Suprapubic skin (tissue), 4 donors: ENCODE measurements around the gene RANGRF. TPM values are rescaled to one million over a fixed set of nuclear protein-coding genes. Genes with fewer than 3 reads are reported as not detected.

Experiments used
- DNase-seq, 2 donors: peaks; one replicate each; pipeline ENCODE4 v3.0.0-alpha.2; 2019; ENCODE audit warnings: low spot score in 2 of 2
- H3K27ac ChIP-seq: fragments of 200-600 bp; sonication (generic); one replicate; pipeline ENCODE4 v1.5.1; 2019
- H3K27me3 ChIP-seq: fragments of 200-600 bp; sonication (generic); one replicate; pipeline ENCODE4 v1.5.1; 2019
- H3K36me3 ChIP-seq: fragments of 200-600 bp; sonication (generic); one replicate; pipeline ENCODE4 v1.5.1; 2019
- H3K4me1 ChIP-seq: fragments of 200-600 bp; sonication (generic); one replicate; pipeline ENCODE4 v1.5.1; 2019
- H3K4me3 ChIP-seq: fragments of 200-600 bp; sonication (generic); one replicate; pipeline ENCODE4 v1.5.1; 2019; ENCODE audit warnings: mild to moderate bottlenecking
- H3K9me3 ChIP-seq: fragments of 200-600 bp; sonication (generic); one replicate; pipeline ENCODE4 v1.5.1; 2019
- CTCF ChIP-seq, 2 donors: fragments of 200-600 bp in 1 of 2; fragments of 450-650 bp in 1 of 2; sonication (generic) in 1 of 2; IDR thresholded peaks; one replicate each; pipeline ENCODE4 v1.5.1; 2016 to 2019; ENCODE audit warnings: antibody characterized with exemption in 2 of 2, mild to moderate bottlenecking in 1 of 2, moderate library complexity in 1 of 2
- EP300 ChIP-seq: sonication (generic); formaldehyde crosslinking; IDR thresholded peaks from one replicate; pipeline ENCODE4 v1.6.1; 2017; ENCODE audit warnings: antibody characterized with exemption
- POLR2A ChIP-seq, 2 donors: fragments of 450-650 bp; IDR thresholded peaks; one replicate each; pipeline ENCODE4 v1.6.1; 2017; ENCODE audit warnings: antibody characterized with exemption in 2 of 2, mild to moderate bottlenecking in 2 of 2, moderate library complexity in 2 of 2
- POLR2AphosphoS5 ChIP-seq, 3 donors: sonication (generic); formaldehyde crosslinking; IDR thresholded peaks; one replicate each; pipeline ENCODE4 v1.6.1; 2017; ENCODE audit warnings: antibody characterized with exemption in 3 of 3
- WGBS: methylation state at CpG from one replicate; pipeline ENCODE4 v1.1.5; 2018; 5-methylcytosine and 5-hydroxymethylcytosine counted together
- total RNA-seq, 4 donors: library from RNA; depleted of rRNA; stranded (reverse); fragments of >200 nt; gene quantifications; one replicate each; pipeline ENCODE4 v1.1.0, GENCODE V29; 2016

Gene RANGRF
- 10 to 100 TPM; 12.6 to 16.3 (median 13.7) TPM for total RNA-seq

GRCh38 chr17:8288336-8289102 lies at the start of gene RANGRF:
Gene RANGRF (plus strand): TSS chr17:8288670. CDS start chr17:8288789, 119 bp downstream.
- peaks cover 19% of the 10 kb centered on the region for H3K4me1 ChIP-seq
- WGBS: 0% methylated on average over 17 of the region's 53 CpGs
- DNase-seq: peak; percentile 93 to 95

GRCh38 chr17:8243827-8244226 lies 44.6 kb upstream of the RANGRF start:
- DNase-seq: no peak
- WGBS: 85% methylated on average over 5 of the region's 5 CpGs
- H3K4me1 ChIP-seq: peaks cover 13% of the 10 kb centered on the region
- H3K27ac ChIP-seq: no peak overlapping the region
- H3K9me3 ChIP-seq: no peaks in the 10 kb centered on the region
- no peaks in the 10 kb centered on the region for H3K27me3 ChIP-seq
- H3K36me3 ChIP-seq: peaks cover 19% of the 10 kb centered on the region
- TF ChIP-seq CTCF (IDR thresholded peaks at IDR 0.05) (no peak), POLR2AphosphoS5 (IDR thresholded peaks at IDR 0.05) (no peak), POLR2A (IDR thresholded peaks at IDR 0.05) (no peak), EP300 (no peak)
- no peak overlapping the region for H3K4me3 ChIP-seq

More at GRCh38 chr17:8288336-8289102, at the start of gene RANGRF:
- Histone ChIP-seq H3K27me3 (no peaks in the 10 kb centered on the region), H3K36me3 (no peaks in the 10 kb centered on the region), H3K27ac (peak within 1 kb of the TSS; percentile 88), H3K4me3 (peak within 1 kb of the TSS; percentile 83), H3K9me3 (no peaks in the 10 kb centered on the region)
- TF ChIP-seq POLR2A (IDR thresholded peaks at IDR 0.05) (peak in 1 of 2 donors; percentile 38), EP300 (no peak), POLR2AphosphoS5 (IDR thresholded peaks at IDR 0.05) (peak in 2 of 3 donors; percentile 26 to 73), CTCF (IDR thresholded peaks at IDR 0.05) (no peak)

GRCh38 chr17:8244768-8245167 lies 43.7 kb upstream of the RANGRF start:
- Histone ChIP-seq H3K27me3 (no peaks in the 10 kb centered on the region), H3K36me3 (peaks cover 12% of the 10 kb centered on the region), H3K27ac (no peak overlapping the region), H3K4me1 (peaks cover 18% of the 10 kb centered on the region), H3K9me3 (no peaks in the 10 kb centered on the region), H3K4me3 (no peak overlapping the region)
- TF ChIP-seq POLR2A (IDR thresholded peaks at IDR 0.05) (no peak), POLR2AphosphoS5 (IDR thresholded peaks at IDR 0.05) (no peak), EP300 (no peak), CTCF (IDR thresholded peaks at IDR 0.05) (no peak)
- no peak for DNase-seq
- WGBS: 95% methylated on average over 8 of the region's 8 CpGs

- DNase-seq: peak; percentile 97
- under 1% methylated on average over 41 of the region's 58 CpGs for WGBS
- Histone ChIP-seq H3K4me3 (peak within 1 kb of the TSS; percentile 71), H3K36me3 (peaks cover 3% of the 10 kb centered on the region), H3K27ac (peak within 1 kb of the TSS; percentile 96), H3K27me3 (no peaks in the 10 kb centered on the region), H3K9me3 (no peaks in the 10 kb centered on the region), H3K4me1 (peaks cover 21% of the 10 kb centered on the region)
- TF ChIP-seq POLR2AphosphoS5 (IDR thresholded peaks at IDR 0.05) (peak in 2 of 3 donors; percentile 34 to 70), POLR2A (IDR thresholded peaks at IDR 0.05) (peak in 1 of 2 donors; percentile 8), CTCF (IDR thresholded peaks at IDR 0.05) (no peak)
These were observed 39.5 kb upstream of the RANGRF start, which contains the start of gene PFAS for GRCh38 chr17:8248751-8249607. Gene PFAS (plus strand): TSS chr17:8249289. CDS start chr17:8253938, 4,649 bp downstream.
